ENCODE results near the gene SYT3. TPM values are rescaled to one million over a fixed set of nuclear protein-coding genes. Genes with fewer than 3 reads are reported as not detected.

SYT3 gene
- total RNA-seq, 1 experiment from 2014 or later: not detected

DNA sequence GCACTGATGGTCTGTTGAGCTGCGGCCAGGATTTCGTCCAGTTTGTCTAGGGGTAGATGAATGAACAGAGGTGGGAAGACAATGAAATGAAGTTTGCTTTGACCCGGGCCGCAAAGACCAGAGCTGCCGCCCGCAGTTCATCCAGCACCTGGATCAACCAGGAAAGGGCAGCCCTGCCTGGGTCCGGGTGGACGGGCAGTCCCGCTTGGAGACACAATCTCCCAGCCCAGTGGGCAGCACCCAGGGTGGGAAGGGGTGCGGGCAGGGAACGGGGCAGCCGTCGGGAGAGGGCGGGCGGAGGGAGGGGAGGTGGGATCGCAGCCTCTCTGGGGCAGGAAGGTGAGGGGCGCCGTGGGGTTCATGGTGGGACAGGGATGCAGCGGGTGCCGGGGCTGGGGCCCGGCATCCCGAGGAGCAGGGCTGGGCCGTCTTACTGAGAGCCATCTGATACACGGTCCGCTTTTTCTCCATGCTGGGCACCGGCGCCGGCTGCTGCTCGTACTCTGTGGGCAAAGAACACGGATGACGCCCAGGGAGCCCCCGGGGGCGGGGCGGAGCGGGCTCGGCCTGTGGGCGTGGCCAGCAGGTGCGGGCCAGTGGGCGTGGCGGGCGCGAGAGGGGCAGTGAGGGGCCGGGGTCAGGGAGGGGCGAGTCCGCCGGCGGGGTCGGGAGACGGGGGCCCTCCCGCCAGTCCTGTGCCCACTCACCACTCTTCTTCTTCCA lies 46.8 kb upstream of the SYT3 start:
- no peaks in the 10 kb centered on the region for H3K4me1 ChIP-seq (ENCODE audit: control insufficient read depth, insufficient read depth, low read length)
- BruUV-seq (replicated peaks): no TSS peak
- H3K27ac ChIP-seq (ENCODE audit: low read length): no peak overlapping the region
- peaks cover 2% of the 10 kb centered on the region; the same call in 1 of the 2 replicates for H3K27me3 ChIP-seq (ENCODE audit: control insufficient read depth, insufficient read depth, low read length)
- TF ChIP-seq SIN3A (IDR thresholded peaks at IDR 0.05; ENCODE audit: borderline replicate concordance, insufficient read depth, low read depth, low read length): no peak
- no peak for TF ChIP-seq POLR2AphosphoS5 (IDR thresholded peaks at IDR 0.05; ENCODE audit: low read depth, low read length)
- TF ChIP-seq, protein P1, sequence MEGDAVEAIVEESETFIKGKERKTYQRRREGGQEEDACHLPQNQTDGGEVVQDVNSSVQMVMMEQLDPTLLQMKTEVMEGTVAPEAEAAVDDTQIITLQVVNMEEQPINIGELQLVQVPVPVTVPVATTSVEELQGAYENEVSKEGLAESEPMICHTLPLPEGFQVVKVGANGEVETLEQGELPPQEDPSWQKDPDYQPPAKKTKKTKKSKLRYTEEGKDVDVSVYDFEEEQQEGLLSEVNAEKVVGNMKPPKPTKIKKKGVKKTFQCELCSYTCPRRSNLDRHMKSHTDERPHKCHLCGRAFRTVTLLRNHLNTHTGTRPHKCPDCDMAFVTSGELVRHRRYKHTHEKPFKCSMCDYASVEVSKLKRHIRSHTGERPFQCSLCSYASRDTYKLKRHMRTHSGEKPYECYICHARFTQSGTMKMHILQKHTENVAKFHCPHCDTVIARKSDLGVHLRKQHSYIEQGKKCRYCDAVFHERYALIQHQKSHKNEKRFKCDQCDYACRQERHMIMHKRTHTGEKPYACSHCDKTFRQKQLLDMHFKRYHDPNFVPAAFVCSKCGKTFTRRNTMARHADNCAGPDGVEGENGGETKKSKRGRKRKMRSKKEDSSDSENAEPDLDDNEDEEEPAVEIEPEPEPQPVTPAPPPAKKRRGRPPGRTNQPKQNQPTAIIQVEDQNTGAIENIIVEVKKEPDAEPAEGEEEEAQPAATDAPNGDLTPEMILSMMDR (IDR thresholded peaks at IDR 0.05): no peak
- no peak for TF ChIP-seq TCF7L2 (IDR thresholded peaks at IDR 0.05; ENCODE audit: low read depth, low read length)
- TF ChIP-seq REST (IDR thresholded peaks at IDR 0.05; ENCODE audit: insufficient read depth in 1 of 2, low read depth in 2 of 2, low read length in 1 of 2): no peak
- ATAC-seq (peak; percentile 60; the same call in 1 of the 2 replicates), DNase-seq (ENCODE audit: low read depth, low spot score) (no peak)
- in situ Hi-C loops (cut with HindIII; ENCODE audit: low pct_unique_long_range_greater_than_20kb, low sequenced_read_pairs): no loop called here
- intact Hi-C loops (cut with micrococcal nuclease; ENCODE audit: unreplicated experiment): no loop called here
- ChIA-PET POLR2A (no interaction called here), CTCF (no interaction called here)
- H3K36me3 ChIP-seq (ENCODE audit: control insufficient read depth, insufficient read depth, low read length): no peaks in the 10 kb centered on the region
- no peak overlapping the region for H3K4me3 ChIP-seq (ENCODE audit: low read depth in 2 of 2, low read length in 2 of 2)
- no peaks in the 10 kb centered on the region for H3K9me3 ChIP-seq (ENCODE audit: control insufficient read depth, insufficient read depth, low read depth, low read length)

GRCh38 chr19:50679177-50680125 lies 39.8 kb upstream of the SYT3 start:
- Histone ChIP-seq H3K36me3 (ENCODE audit: control insufficient read depth, insufficient read depth, low read length) (no peaks in the 10 kb centered on the region), H3K4me1 (ENCODE audit: control insufficient read depth, insufficient read depth, low read length) (no peaks in the 10 kb centered on the region), H3K9me3 (ENCODE audit: control insufficient read depth, insufficient read depth, low read depth, low read length) (no peaks in the 10 kb centered on the region), H3K27ac (ENCODE audit: low read length) (no peak overlapping the region), H3K4me3 (ENCODE audit: low read depth in 2 of 2, low read length in 2 of 2) (no peak overlapping the region), H3K27me3 (ENCODE audit: control insufficient read depth, insufficient read depth, low read length) (peaks cover 2% of the 10 kb centered on the region; the same call in 1 of the 2 replicates)
- intact Hi-C loops (cut with micrococcal nuclease; ENCODE audit: unreplicated experiment) (no loop called here), in situ Hi-C loops (cut with HindIII; ENCODE audit: low pct_unique_long_range_greater_than_20kb, low sequenced_read_pairs) (no loop called here)
- ChIA-PET CTCF (no interaction called here), POLR2A (no interaction called here)
- peak; percentile 99 for ATAC-seq
- no peak for DNase-seq (ENCODE audit: low read depth, low spot score)
- no TSS peak for BruUV-seq (replicated peaks)
- TF ChIP-seq POLR2AphosphoS5 (IDR thresholded peaks at IDR 0.05; ENCODE audit: low read depth, low read length) (no peak), REST (IDR thresholded peaks at IDR 0.05; ENCODE audit: insufficient read depth in 1 of 2, low read depth in 2 of 2, low read length in 1 of 2) (no peak), SIN3A (IDR thresholded peaks at IDR 0.05; ENCODE audit: borderline replicate concordance, insufficient read depth, low read depth, low read length) (no peak), TCF7L2 (IDR thresholded peaks at IDR 0.05; ENCODE audit: low read depth, low read length) (no peak)
- TF ChIP-seq, protein P1 (IDR thresholded peaks at IDR 0.05): no peak
